HepG2 (cell line): Measurements from ENCODE around the gene VRK2. TPM values are rescaled to one million over a fixed set of nuclear protein-coding genes. Genes with fewer than 3 reads are reported as not detected.

Experiments used
- ATM ChIP-seq: fragments of 450-650 bp; IDR thresholded peaks from 2 replicates; pipeline ENCODE4 v1.7.1; 2017; ENCODE audit warnings: mild to moderate bottlenecking, borderline replicate concordance
- GATA4 ChIP-seq: sonication (generic); IDR thresholded peaks from 2 replicates; pipeline ENCODE4 v1.6.1; 2016; ENCODE audit warnings: antibody characterized with exemption, low read depth, borderline replicate concordance
- GPBP1L1 ChIP-seq: sonication (generic); formaldehyde crosslinking; IDR thresholded peaks from 2 replicates; pipeline ENCODE4 v1.5.0; 2020; ENCODE audit warnings: mild to moderate bottlenecking, missing genetic modification reagents
- HBP1 ChIP-seq: IDR thresholded peaks from 2 replicates; pipeline ENCODE4 v1.6.1; 2016; ENCODE audit warnings: low read depth, control low read depth
- HMG20B ChIP-seq: conservative IDR thresholded peaks from 2 replicates; pipeline ENCODE4 v1.6.1; 2016; ENCODE audit warnings: missing genetic modification reagents, missing compliant biosample characterization
- MIXL1 ChIP-seq: IDR thresholded peaks from 2 replicates; pipeline ENCODE4 v1.6.1; 2016
- MTF1 ChIP-seq: sonication (generic); formaldehyde crosslinking; IDR thresholded peaks from 2 replicates; pipeline ENCODE4 v1.5.0; 2020; ENCODE audit warnings: missing genetic modification reagents
- NCOA5 ChIP-seq: sonication (generic); formaldehyde crosslinking; IDR thresholded peaks from 2 replicates; pipeline ENCODE4 v1.4.0; 2020; ENCODE audit warnings: missing genetic modification reagents
- NR2F2 ChIP-seq: IDR thresholded peaks from 2 replicates; pipeline ENCODE4 v1.6.1; 2012; ENCODE audit warnings: low read depth, inconsistent platforms, borderline replicate concordance
- REL ChIP-seq: sonication (generic); formaldehyde crosslinking; conservative IDR thresholded peaks from 2 replicates; pipeline ENCODE4 v1.8.0; 2022; ENCODE audit warnings: mild to moderate bottlenecking, missing genetic modification reagents, moderate library complexity
- SP5 ChIP-seq: IDR thresholded peaks from 2 replicates; pipeline ENCODE4 v1.6.1; 2016; ENCODE audit warnings: low read depth, borderline replicate concordance
- USF2 ChIP-seq, 2 experiments: sonication (generic) in 1 of 2; formaldehyde crosslinking in 1 of 2; IDR thresholded peaks; 2 replicates each; pipeline versions ENCODE4 v1.5.1 to v1.6.1; 2011 to 2020; ENCODE audit warnings: borderline replicate concordance in 1 of 2, low read depth in 1 of 2, low read length in 1 of 2, mild to moderate bottlenecking in 1 of 2, missing genetic modification reagents in 1 of 2, moderate library complexity in 1 of 2
- ZFP37 ChIP-seq: sonication (generic); formaldehyde crosslinking; IDR thresholded peaks from 2 replicates; pipeline ENCODE4 v1.4.0; 2020; ENCODE audit warnings: missing genetic modification reagents, borderline replicate concordance
- ZFYVE20 ChIP-seq: sonication (generic); formaldehyde crosslinking; IDR thresholded peaks from 2 replicates; pipeline ENCODE4 v1.8.0; 2023; ENCODE audit warnings: low read depth, mild to moderate bottlenecking, moderate library complexity, missing genetic modification reagents, borderline replicate concordance
- ZNF280D ChIP-seq: sonication (generic); formaldehyde crosslinking; IDR thresholded peaks from 2 replicates; pipeline ENCODE4 v1.5.1; 2020; ENCODE audit warnings: mild to moderate bottlenecking, missing genetic modification reagents
- ZNF644 ChIP-seq: IDR thresholded peaks from 2 replicates; pipeline ENCODE4 v1.6.1; 2016; ENCODE audit warnings: low read depth
- ZNF784 ChIP-seq: sonication (generic); formaldehyde crosslinking; IDR thresholded peaks from 2 replicates; pipeline ENCODE4 v1.5.1; 2020; ENCODE audit warnings: missing genetic modification reagents, mild to moderate bottlenecking, borderline replicate concordance
- ZNF841 ChIP-seq: sonication (generic); formaldehyde crosslinking; IDR thresholded peaks from 2 replicates; pipeline ENCODE4 v1.8.1; 2023; ENCODE audit warnings: missing genetic modification reagents, borderline replicate concordance
- ZSCAN25 ChIP-seq: sonication (generic); formaldehyde crosslinking; IDR thresholded peaks from 2 replicates; pipeline ENCODE4 v1.8.0; 2022; ENCODE audit warnings: mild to moderate bottlenecking, missing genetic modification reagents
- ZZZ3 ChIP-seq: sonication (generic); formaldehyde crosslinking; IDR thresholded peaks from 2 replicates; pipeline ENCODE4 v1.4.0; 2020; ENCODE audit warnings: missing genetic modification reagents, mild to moderate bottlenecking, borderline replicate concordance
- polyA plus RNA-seq, 8 experiments: library from polyadenylated mRNA; depleted of rRNA in 3 of 8; stranded (reverse) in 7 of 8; unstranded in 1 of 8; fragments of >200 nt; fragmentation: Illumina TruSeq in 4 of 8; extraction: Trizol in 4 of 8; gene quantifications; 2 replicates each; pipeline versions ENCODE4 v1.2.1 to v1.2.3, GENCODE V29; 2011 to 2016; ENCODE audit warnings: low read depth in 4 of 8, missing spikeins in 1 of 8, mixed read lengths in 1 of 8; ENCODE audit not compliant: insufficient read depth in 1 of 8
- total RNA-seq, 5 experiments: library from RNA; depleted of rRNA; stranded (reverse); fragments of >200 nt; fragmentation: Illumina TruSeq; extraction: Trizol; gene quantifications; 2 replicates each; pipeline ENCODE4 v1.2.3, GENCODE V29; 2016; ENCODE audit warnings: low read depth in 1 of 5

Gene VRK2
- total and polyA plus RNA-seq, 2 of the 13 experiments (the other 11 are each of a cell fraction or from before 2014, with no cell fraction given), result 13.3 to 29.1 TPM

GRCh38 chr2:58046585-58047372, at the start of gene VRK2 (continued):
- peak; percentile 71; the same call in 1 of the 2 replicates for TF ChIP-seq REL (CRISPR knock-in tag)
- TF ChIP-seq ZFP37, result peak; percentile 91
- TF ChIP-seq ZNF784 (CRISPR knock-in tag), result peak; percentile 96
- peak; percentile 96 for TF ChIP-seq HBP1 (CRISPR knock-in tag)
- TF ChIP-seq ZNF280D (CRISPR knock-in tag), result peak; percentile 72
- TF ChIP-seq MTF1, result peak; percentile 92
- 0 out of 2 replicates have a peak, but pooled peaks have one; percentile 48 for TF ChIP-seq SP5 (CRISPR knock-in tag)
- peak; percentile 95 for TF ChIP-seq ZFYVE20 (CRISPR knock-in tag)
- no peak for TF ChIP-seq USF2 (IDR thresholded peaks at IDR 0.05; ENCODE audit: low read depth, low read length)
- peak; percentile 59; the same call in 1 of the 2 replicates for TF ChIP-seq USF2 (CRISPR knock-in tag; IDR thresholded peaks at IDR 0.05; ENCODE audit: borderline replicate concordance)
- TF ChIP-seq NR2F2, result peak; percentile 80
- TF ChIP-seq ATM, result no peak
- peak; percentile 71 for TF ChIP-seq ZSCAN25 (CRISPR knock-in tag)
- no peak for TF ChIP-seq NCOA5
- TF ChIP-seq ZNF841 (CRISPR knock-in tag), result peak; percentile 90
- peak; percentile 77 for TF ChIP-seq ZZZ3 (CRISPR knock-in tag)
- no peak; the same call in 1 of the 2 replicates for TF ChIP-seq HMG20B (CRISPR knock-in tag)
- no peak for TF ChIP-seq GPBP1L1
- TF ChIP-seq MIXL1 (CRISPR knock-in tag), result no peak; the same call in 1 of the 2 replicates
- TF ChIP-seq GATA4, result no peak
- peak; percentile 66 for TF ChIP-seq ZNF644
